Heart left ventricle (tissue), 16 donors: Measurements from ENCODE around the gene NEB. TPM values are rescaled to one million over a fixed set of nuclear protein-coding genes. Genes with fewer than 3 reads are reported as not detected.

Source experiments
- ATAC-seq, 4 donors: fragments of 200-7000 bp; cut with Tn5 transposase; one replicate each; pipeline ENCODE4 v1.9.1; 2020 to 2022; ENCODE audit warnings: moderate library complexity in 4 of 4, mild to moderate bottlenecking in 3 of 4, moderate number of reproducible peaks in 1 of 4
- DNase-seq, 5 donors: peaks; one replicate each; pipeline ENCODE4 v3.0.0-alpha.2; 2020
- H3K27ac ChIP-seq, 12 donors: fragments of 200-600 bp; sonication (generic) in 4 of 12; one replicate each; pipeline versions ENCODE4 v1.5.0 to v1.8.0; 2016 to 2022; ENCODE audit warnings: mild to moderate bottlenecking in 2 of 12
- H3K27me3 ChIP-seq, 9 donors: fragments of 200-600 bp; sonication (generic) in 2 of 9; one replicate each; pipeline versions ENCODE4 v1.5.1 to v1.8.0; 2016 to 2022; ENCODE audit warnings: mild to moderate bottlenecking in 3 of 9
- H3K36me3 ChIP-seq, 9 donors: fragments of 200-600 bp; sonication (generic) in 2 of 9; one replicate each; pipeline versions ENCODE4 v1.5.0 to v1.8.0; 2018 to 2022; ENCODE audit warnings: mild to moderate bottlenecking in 2 of 9
- H3K4me1 ChIP-seq, 12 donors: fragments of 200-600 bp; sonication (generic) in 4 of 12; one replicate each; pipeline versions ENCODE4 v1.5.0 to v1.8.0; 2016 to 2022; ENCODE audit warnings: mild to moderate bottlenecking in 3 of 12
- H3K4me3 ChIP-seq, 12 donors: fragments of 200-600 bp; sonication (generic) in 4 of 12; one replicate each; pipeline versions ENCODE4 v1.5.0 to v1.8.0; 2017 to 2022; ENCODE audit warnings: mild to moderate bottlenecking in 9 of 12, moderate library complexity in 4 of 12
- H3K9me3 ChIP-seq, 12 donors: fragments of 200-600 bp; sonication (generic) in 4 of 12; one replicate each; pipeline versions ENCODE4 v1.5.0 to v1.8.0; 2016 to 2022; ENCODE audit warnings: mild to moderate bottlenecking in 1 of 12
- CTCF ChIP-seq, 12 donors: fragments of 200-600 bp; sonication (generic) in 4 of 12; IDR thresholded peaks; one replicate each; pipeline versions ENCODE4 v1.5.0 to v1.8.0; 2018 to 2022; ENCODE audit warnings: antibody characterized with exemption in 12 of 12, mild to moderate bottlenecking in 5 of 12
- POLR2A ChIP-seq, 2 donors: fragments of 450-650 bp; IDR thresholded peaks; one replicate each; pipeline ENCODE4 v1.6.1; 2017; ENCODE audit warnings: antibody characterized with exemption in 2 of 2, mild to moderate bottlenecking in 2 of 2, moderate library complexity in 2 of 2
- WGBS, 4 donors: extraction: QIAGEN DNeasy Blood & Tissue Kit in 2 of 4; methylation state at CpG; one replicate each; pipeline versions ENCODE4 v1.1.5 to v1.1.7; 2013 to 2018; 5-methylcytosine and 5-hydroxymethylcytosine counted together
- intact Hi-C, 10 donors: fragments of 100-400 bp; cut with DNase I; formaldehyde crosslinking; loops; one replicate each; pipeline versions ENCODE4 v1.11.1 to v1.14.2; 2022
- polyA plus RNA-seq, 2 donors: library from polyadenylated mRNA; stranded (reverse); fragments of 200-250 nt; gene quantifications; one replicate each; pipeline ENCODE4 v1.2.3, GENCODE V29; 2013
- total RNA-seq, 9 donors: library from RNA; depleted of rRNA in 2 of 9; stranded (reverse); fragments of >200 nt in 2 of 9; fragmentation: NEBNext Ultra II Directional in 3 of 9; extraction: Animal tissue kit (Norgen Biotek cat#: 25700) in 3 of 9; gene quantifications; one replicate each; pipeline versions ENCODE4 v1.1.0 to v1.2.4, GENCODE V29; 2016 to 2023
- donor health status: ischemic (EF 13 %, LVEDD 7.1; RV severe dilation, severe dysfunction).
- donor health status: healthy with polysubstance abuse.
- donor health status: DM: no; HTN: yes; CAD: no.
- donor health status: DM: no; HTN: no; CAD: no.
- donor health status: ischemic (EF 25% LVEDD 6.9; RV normal size, moderate dysfunction).
- donor health status: ischemic (EF 25% LVEDD 5.7; RV mildly dilated, moderate dysfunction).
- donor health status: healthy.
- donor health status: DM: yes; HTN: yes; CAD: no.
- donor health status: ischemic (EF 35%, LVEDD 5.7; RV mildly dilated, moderate dysfunction).
- donor health status: nonischemic (EF 11% LVEDD 7.7; RV severe dilation, severe dysfunction).
- donor health status: DM: yes; HTN: yes; CAD: no.
- donor health status: PGD.
- donor health status: ischemic (EF 29% LVEDD 5.4; RV normal size, mild dysfunction).
- donor health status: nonischemic (EF 23%, LVEDD 6.1; RV moderate dilation, normal function).

NEB gene
- total and polyA plus RNA-seq, 11 donors = 0.43 to 23.9 (median 3.0) TPM

- Histone ChIP-seq H3K4me3 (no peak overlapping the region), H3K4me1 (no peaks in the 10 kb centered on the region), H3K36me3 (no peaks in the 10 kb centered on the region), H3K9me3 (no peaks in the 10 kb centered on the region), H3K27me3 (no peaks in the 10 kb centered on the region), H3K27ac (no peak overlapping the region)
- intact Hi-C loops = no loop called here
- WGBS, 4 donors = 85 to 95% (median 91%) methylated on average over 5 of the region's 5 CpGs
- ATAC-seq (no peak), DNase-seq (no peak)
- no peak for TF ChIP-seq CTCF (IDR thresholded peaks at IDR 0.05)
- no peak for TF ChIP-seq POLR2A (IDR thresholded peaks at IDR 0.05)
These were observed 13.1 kb downstream of the NEB start for GRCh38 chr2:151721161-151721560.

DNA sequence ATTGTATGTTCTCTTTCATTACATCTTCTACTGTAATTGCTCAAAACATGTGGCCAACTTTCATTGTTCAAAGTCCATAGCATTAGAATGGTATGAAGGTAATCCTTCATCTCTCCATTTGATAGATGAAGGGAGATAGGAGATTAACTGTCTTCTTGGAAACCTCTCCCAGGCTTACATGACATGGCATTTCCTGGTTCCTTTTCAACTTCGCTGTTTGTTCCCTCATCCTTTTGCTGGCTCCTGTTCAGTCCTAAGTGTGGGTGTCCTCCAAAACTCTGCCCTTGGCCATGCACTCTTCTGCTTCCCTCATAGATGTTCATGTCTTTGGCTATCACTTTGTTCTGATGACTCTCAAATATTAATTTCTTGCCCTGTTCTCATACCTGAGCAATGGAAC is 13.8 kb downstream of the NEB start:
- ATAC-seq (no peak), DNase-seq (no peak)
- H3K4me3 ChIP-seq = no peak overlapping the region
- TF ChIP-seq POLR2A (IDR thresholded peaks at IDR 0.05) (no peak), CTCF (IDR thresholded peaks at IDR 0.05) (no peak)
- intact Hi-C loops = no loop called here
- no peak overlapping the region for H3K27ac ChIP-seq
- H3K27me3 ChIP-seq = no peaks in the 10 kb centered on the region
- no peaks in the 10 kb centered on the region for H3K4me1 ChIP-seq
- H3K9me3 ChIP-seq = no peaks in the 10 kb centered on the region
- H3K36me3 ChIP-seq = no peaks in the 10 kb centered on the region
- 63 to 80% (median 75%) methylated on average over 1 of the region's 1 CpG for WGBS, 4 donors

DNA sequence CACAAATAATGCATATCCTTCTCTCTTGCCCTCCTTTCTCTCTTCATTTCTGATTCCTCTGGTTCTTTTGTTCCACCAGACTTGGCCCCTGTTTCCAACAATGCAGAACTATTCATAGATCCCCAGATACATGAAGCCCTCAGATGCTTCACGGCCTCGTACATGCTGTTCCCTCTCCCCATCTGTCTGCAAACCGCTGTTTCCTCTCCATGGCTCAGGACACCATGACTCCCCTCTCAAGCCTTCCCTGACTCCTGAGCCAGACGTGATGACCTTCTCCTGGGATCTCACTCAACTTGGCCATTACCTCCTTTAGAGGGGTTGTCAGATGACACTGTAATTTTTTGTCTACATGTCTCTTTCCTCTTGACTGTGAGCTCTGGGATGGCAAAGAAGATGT is 15.5 kb downstream of the NEB start:
- TF ChIP-seq CTCF (IDR thresholded peaks at IDR 0.05) (no peak), POLR2A (IDR thresholded peaks at IDR 0.05) (no peak)
- DNase-seq = no peak
- intact Hi-C loops = no loop called here
- ATAC-seq = peak in 1 of 4 donors; percentile 22
- Histone ChIP-seq H3K4me1 (no peaks in the 10 kb centered on the region), H3K27ac (no peak overlapping the region), H3K9me3 (no peaks in the 10 kb centered on the region), H3K36me3 (no peaks in the 10 kb centered on the region), H3K27me3 (no peaks in the 10 kb centered on the region), H3K4me3 (no peak overlapping the region)
- 85 to 93% (median 88%) methylated on average over 4 of the region's 4 CpGs for WGBS, 4 donors

DNA sequence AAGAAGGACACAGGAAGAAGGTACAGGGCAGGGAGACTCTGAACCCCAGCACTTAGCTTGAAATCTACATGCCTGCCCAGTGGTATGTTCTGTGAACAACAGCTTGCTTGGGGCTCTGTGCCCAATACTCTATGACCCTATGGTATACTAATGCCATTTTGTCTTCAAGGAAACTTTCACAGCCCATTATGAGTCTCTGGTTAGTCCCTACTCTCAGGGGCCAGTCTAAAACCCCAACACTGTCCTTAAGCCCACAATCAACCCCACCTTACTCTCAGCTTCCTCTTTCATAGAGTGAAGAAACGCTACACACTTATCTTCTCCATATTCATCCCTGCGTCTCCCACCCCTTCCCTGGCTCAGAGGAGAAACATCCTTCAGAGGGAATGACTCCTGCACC is 16.0 kb downstream of the NEB start:
- H3K4me3 ChIP-seq = no peak overlapping the region
- intact Hi-C loops = no loop called here
- DNase-seq (no peak), ATAC-seq (no peak)
- WGBS, 4 donors = 91 to 96% (median 93%) methylated on average over 2 of the region's 2 CpGs
- no peaks in the 10 kb centered on the region for H3K27me3 ChIP-seq
- no peaks in the 10 kb centered on the region for H3K9me3 ChIP-seq
- H3K27ac ChIP-seq = no peak overlapping the region
- H3K4me1 ChIP-seq = no peaks in the 10 kb centered on the region
- H3K36me3 ChIP-seq = no peaks in the 10 kb centered on the region
- TF ChIP-seq POLR2A (IDR thresholded peaks at IDR 0.05) (no peak), CTCF (IDR thresholded peaks at IDR 0.05) (no peak)
